Raji (cell line): ENCODE data around the gene PISD.

ENCODE experiments used
- POLR2A ChIP-seq: IDR thresholded peaks from 2 replicates; pipeline ENCODE4 v1.6.1; 2011; ENCODE audit warnings: low read depth, low read length, control low read depth; ENCODE audit not compliant: insufficient read depth

The PISD gene

GRCh38 chr22:31577711-31578110, 84.3 kb downstream of the PISD start:
- no peak for TF ChIP-seq POLR2A

DNA sequence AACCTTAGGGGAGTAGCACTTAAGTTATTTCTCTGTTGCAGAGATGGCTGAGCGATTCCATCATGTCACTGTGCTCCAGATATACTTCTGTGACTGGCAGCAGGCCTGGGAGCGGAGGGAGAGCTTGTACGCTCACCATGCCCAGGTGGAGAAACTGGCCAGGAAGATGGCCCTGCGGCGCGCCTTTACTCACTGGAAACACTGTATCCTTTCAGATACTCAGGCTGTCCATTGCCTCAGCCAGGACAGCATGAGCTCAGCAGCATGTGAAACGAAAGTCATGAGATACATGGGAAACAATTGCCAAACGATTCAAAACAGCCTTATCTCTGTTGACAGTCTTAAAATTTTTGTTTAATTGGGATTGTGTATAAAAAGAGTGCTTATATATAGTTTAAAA, 86.8 kb downstream of the PISD start:
- no peak for TF ChIP-seq POLR2A

GRCh38 chr22:31574055-31574670, 87.9 kb downstream of the PISD start:
- no peak for TF ChIP-seq POLR2A

- no peak for TF ChIP-seq POLR2A
These were observed 89.1 kb downstream of the PISD start for GRCh38 chr22:31572939-31573338.

- no peak for TF ChIP-seq POLR2A
These were observed 92.9 kb downstream of the PISD start for GRCh38 chr22:31569126-31569525.
